Nephron progenitor cell (in vitro differentiated cells): ENCODE measurements around the gene RFC1.

Experiments
- DNase-seq: peaks from one replicate; pipeline ENCODE4 v3.0.0; 2021
- H3K27ac Mint-ChIP-seq: 2 replicates; pipeline ENCODE4 v1.8.0; 2021; ENCODE audit warnings: mild to moderate bottlenecking, moderate library complexity, mixed read lengths
- H3K27me3 Mint-ChIP-seq: 2 replicates; pipeline ENCODE4 v1.8.0; 2021; ENCODE audit warnings: mild to moderate bottlenecking, low read depth, mixed read lengths; ENCODE audit not compliant: poor library complexity
- H3K36me3 Mint-ChIP-seq: 2 replicates; pipeline ENCODE4 v1.8.0; 2021; ENCODE audit warnings: low read depth, mixed read lengths
- H3K4me1 Mint-ChIP-seq: 2 replicates; pipeline ENCODE4 v1.8.0; 2021; ENCODE audit warnings: mixed read lengths
- H3K4me3 Mint-ChIP-seq: 2 replicates; pipeline ENCODE4 v1.8.0; 2021; ENCODE audit warnings: mild to moderate bottlenecking, moderate library complexity, mixed read lengths
- H3K9me3 Mint-ChIP-seq: 2 replicates; pipeline ENCODE4 v1.8.0; 2021; ENCODE audit warnings: mild to moderate bottlenecking, moderate library complexity, mixed read lengths
- TF ChIP-seq, protein P1 (sequence below): fragments of 200-600 bp; sonication (generic); IDR thresholded peaks from 2 replicates; pipeline ENCODE4 v1.5.0; 2021; ENCODE audit warnings: antibody characterized with exemption

Gene RFC1

GRCh38 chr4:39337841-39338240, 28.3 kb downstream of the RFC1 start:
- no peaks in the 10 kb centered on the region for H3K27me3 Mint-ChIP-seq
- no peak overlapping the region for H3K4me3 Mint-ChIP-seq
- H3K36me3 Mint-ChIP-seq = peaks cover 30% of the 10 kb centered on the region
- peaks cover 19% of the 10 kb centered on the region for H3K4me1 Mint-ChIP-seq
- TF ChIP-seq, protein P1, sequence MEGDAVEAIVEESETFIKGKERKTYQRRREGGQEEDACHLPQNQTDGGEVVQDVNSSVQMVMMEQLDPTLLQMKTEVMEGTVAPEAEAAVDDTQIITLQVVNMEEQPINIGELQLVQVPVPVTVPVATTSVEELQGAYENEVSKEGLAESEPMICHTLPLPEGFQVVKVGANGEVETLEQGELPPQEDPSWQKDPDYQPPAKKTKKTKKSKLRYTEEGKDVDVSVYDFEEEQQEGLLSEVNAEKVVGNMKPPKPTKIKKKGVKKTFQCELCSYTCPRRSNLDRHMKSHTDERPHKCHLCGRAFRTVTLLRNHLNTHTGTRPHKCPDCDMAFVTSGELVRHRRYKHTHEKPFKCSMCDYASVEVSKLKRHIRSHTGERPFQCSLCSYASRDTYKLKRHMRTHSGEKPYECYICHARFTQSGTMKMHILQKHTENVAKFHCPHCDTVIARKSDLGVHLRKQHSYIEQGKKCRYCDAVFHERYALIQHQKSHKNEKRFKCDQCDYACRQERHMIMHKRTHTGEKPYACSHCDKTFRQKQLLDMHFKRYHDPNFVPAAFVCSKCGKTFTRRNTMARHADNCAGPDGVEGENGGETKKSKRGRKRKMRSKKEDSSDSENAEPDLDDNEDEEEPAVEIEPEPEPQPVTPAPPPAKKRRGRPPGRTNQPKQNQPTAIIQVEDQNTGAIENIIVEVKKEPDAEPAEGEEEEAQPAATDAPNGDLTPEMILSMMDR = no peak
- H3K27ac Mint-ChIP-seq = peak overlapping the region; percentile 57
- H3K9me3 Mint-ChIP-seq = no peaks in the 10 kb centered on the region
- DNase-seq = no peak

DNA sequence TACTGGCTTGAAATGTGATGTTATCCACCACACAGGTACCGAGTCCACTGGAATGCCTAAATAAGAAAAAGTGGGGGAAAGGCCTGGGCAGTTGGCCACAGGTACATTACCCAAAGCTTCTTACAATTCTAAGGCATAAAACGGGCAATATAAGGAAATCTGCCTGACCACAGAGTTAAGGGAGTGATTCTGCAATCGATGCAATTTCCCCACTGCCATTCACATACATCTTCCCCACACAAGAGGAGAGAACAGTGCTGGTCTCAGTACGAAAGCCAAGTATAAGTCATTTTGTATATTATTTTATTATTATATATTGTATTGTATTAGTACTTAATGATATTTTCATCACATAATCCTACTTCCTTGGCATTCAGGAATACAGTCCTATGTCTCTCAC, 30.6 kb downstream of the RFC1 start:
- no peak for DNase-seq
- Mint-ChIP-seq H3K27me3 (no peaks in the 10 kb centered on the region), H3K4me3 (no peak overlapping the region), H3K27ac (no peak overlapping the region), H3K4me1 (peaks cover 3% of the 10 kb centered on the region), H3K9me3 (peaks cover 4% of the 10 kb centered on the region), H3K36me3 (peaks cover 31% of the 10 kb centered on the region)
- TF ChIP-seq, protein P1 = no peak

GRCh38 chr4:39331191-39331590, 35.0 kb downstream of the RFC1 start:
- no peak overlapping the region for H3K27ac Mint-ChIP-seq
- TF ChIP-seq, protein P1 = no peak
- H3K36me3 Mint-ChIP-seq = peaks cover 41% of the 10 kb centered on the region
- DNase-seq = no peak
- H3K4me1 Mint-ChIP-seq = peaks cover 6% of the 10 kb centered on the region
- H3K27me3 Mint-ChIP-seq = no peaks in the 10 kb centered on the region
- peaks cover 4% of the 10 kb centered on the region for H3K9me3 Mint-ChIP-seq
- H3K4me3 Mint-ChIP-seq = no peak overlapping the region

DNA sequence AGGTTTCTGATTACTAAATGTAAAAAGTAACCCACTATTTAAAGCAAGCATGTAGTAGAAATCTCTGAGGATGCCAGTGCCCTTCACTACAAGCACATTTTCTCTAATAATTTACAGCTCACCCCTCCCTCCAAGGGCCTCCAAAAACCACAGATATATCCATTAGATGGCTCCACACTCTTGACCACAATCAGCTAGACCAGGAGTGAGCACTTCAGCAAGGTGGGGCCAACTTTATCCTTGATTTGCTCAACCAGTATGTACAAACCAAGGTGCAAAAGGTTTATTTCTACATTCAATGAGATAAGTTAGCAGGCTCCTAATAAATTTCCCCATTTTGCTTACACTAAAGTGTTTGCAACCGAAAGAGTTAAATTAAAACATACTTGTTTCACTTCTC, 35.8 kb downstream of the RFC1 start:
- no peak for DNase-seq
- H3K9me3 Mint-ChIP-seq = peaks cover 4% of the 10 kb centered on the region
- H3K27me3 Mint-ChIP-seq = no peaks in the 10 kb centered on the region

GRCh38 chr4:39326468-39326977, 39.6 kb downstream of the RFC1 start:
- H3K27ac Mint-ChIP-seq = no peak overlapping the region
- H3K9me3 Mint-ChIP-seq = no peaks in the 10 kb centered on the region
- no peak overlapping the region for H3K4me3 Mint-ChIP-seq
- peaks cover 6% of the 10 kb centered on the region for H3K4me1 Mint-ChIP-seq
- DNase-seq = no peak
- peaks cover 68% of the 10 kb centered on the region for H3K36me3 Mint-ChIP-seq
- H3K27me3 Mint-ChIP-seq = no peaks in the 10 kb centered on the region
- TF ChIP-seq, protein P1 = no peak

More for the DNA sequence above, 35.8 kb downstream of the RFC1 start:
- peaks cover 6% of the 10 kb centered on the region for H3K4me1 Mint-ChIP-seq
- H3K36me3 Mint-ChIP-seq = peaks cover 49% of the 10 kb centered on the region
- TF ChIP-seq, protein P1 = no peak
- no peak overlapping the region for H3K27ac Mint-ChIP-seq
- no peak overlapping the region for H3K4me3 Mint-ChIP-seq

DNA sequence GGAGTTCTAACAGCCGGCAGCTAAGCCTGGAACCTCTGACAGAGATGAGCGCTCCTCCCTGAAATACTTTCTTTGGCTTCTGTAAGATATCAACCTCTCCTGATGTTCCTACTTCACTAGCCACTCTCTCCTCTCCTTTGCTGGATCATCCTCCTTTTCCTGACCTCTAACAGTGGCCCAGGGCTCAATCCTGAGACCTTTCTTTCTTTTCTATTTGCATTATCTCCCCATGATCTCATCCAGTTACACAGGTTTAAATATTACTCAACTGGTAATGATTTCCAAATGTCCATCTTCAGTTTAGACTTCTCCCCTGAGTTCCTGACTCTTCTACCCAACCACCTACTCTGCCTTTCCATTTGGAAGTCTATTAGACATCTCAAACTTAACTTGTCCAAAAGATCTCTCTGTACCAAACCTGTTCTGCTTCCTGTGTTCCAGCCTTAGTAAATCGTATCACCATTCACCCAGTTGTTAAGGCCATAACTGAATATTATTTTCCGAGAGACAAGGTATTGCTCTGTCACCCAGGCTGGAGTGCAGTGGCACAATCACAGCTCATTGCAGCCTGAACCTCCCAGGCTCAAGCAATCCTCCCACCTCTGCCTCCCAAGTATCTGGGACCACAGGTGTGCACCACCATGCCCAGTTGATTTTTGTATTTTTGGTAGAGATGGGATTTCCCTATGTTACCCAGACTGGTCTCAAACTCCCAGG, 41.1 kb downstream of the RFC1 start:
- Mint-ChIP-seq H3K4me3 (no peak overlapping the region), H3K4me1 (no peaks in the 10 kb centered on the region), H3K27ac (peak overlapping the region; percentile 17), H3K9me3 (no peaks in the 10 kb centered on the region), H3K36me3 (peaks cover 73% of the 10 kb centered on the region), H3K27me3 (no peaks in the 10 kb centered on the region)
- DNase-seq = no peak
- TF ChIP-seq, protein P1 = no peak
